Stimulated activated CD8-positive, alpha-beta memory T cell treated with anti-CD3 and anti-CD28 coated beads, Interleukin-15, amount 100 ng/mL, for 24 hours (primary cell): ENCODE data around the gene OR8B3.
"Not testable (repeated sequence)": the region's sequence is repeated elsewhere in the genome, so short reads cannot be mapped to it uniquely, and the experiment has no call there.

Experiments used
- DNase-seq: peaks from one replicate; pipeline ENCODE4 v3.0.0-alpha.2; 2020; ENCODE audit warnings: low read depth

Gene OR8B3, protein sequence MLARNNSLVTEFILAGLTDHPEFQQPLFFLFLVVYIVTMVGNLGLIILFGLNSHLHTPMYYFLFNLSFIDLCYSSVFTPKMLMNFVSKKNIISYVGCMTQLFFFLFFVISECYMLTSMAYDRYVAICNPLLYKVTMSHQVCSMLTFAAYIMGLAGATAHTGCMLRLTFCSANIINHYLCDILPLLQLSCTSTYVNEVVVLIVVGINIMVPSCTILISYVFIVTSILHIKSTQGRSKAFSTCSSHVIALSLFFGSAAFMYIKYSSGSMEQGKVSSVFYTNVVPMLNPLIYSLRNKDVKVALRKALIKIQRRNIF

DNA sequence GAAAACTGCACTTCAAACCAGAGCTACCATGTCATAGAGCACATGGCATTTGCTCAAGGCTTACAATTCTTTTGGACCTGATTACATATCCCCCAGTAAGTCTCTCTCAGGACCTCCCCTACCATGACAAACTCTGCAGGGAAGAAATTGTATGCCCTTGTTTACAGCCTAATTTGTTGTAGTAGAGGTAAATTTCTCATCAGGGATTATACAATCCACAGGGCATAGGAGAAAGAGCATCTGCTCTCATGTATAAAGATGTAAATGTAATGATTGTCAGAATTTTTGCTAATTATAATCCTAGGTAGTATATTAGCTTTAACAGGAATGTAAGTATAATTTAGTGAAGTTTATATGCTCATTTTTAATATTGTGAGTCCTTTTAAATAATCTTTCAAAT is at the start of gene OR8B3:
Gene OR8B3, minus strand, starts transcription at position 101 of the 400 bp plus-strand sequence. CDS start 1,673 bp downstream, outside the sequence.
- no peak for DNase-seq

DNA sequence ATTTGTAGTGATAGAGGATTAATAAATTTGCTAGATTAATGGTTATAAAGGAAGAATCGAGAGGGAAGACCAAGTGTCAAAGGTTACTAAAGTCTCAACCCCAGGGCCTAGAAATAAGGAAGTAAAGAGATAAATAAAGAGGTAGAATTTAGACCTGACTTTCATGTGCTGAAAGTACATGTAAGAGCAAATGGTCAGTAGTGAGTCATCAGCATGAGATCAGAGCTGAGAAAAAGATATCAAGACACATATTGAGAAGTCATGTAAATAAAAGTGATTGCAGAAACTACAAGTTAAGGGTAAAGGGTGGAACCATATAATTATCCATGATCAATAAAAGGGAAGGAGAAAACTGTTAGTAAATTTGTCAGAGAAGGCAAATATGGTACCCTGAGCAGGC is 48.1 kb upstream of the OR8B3 start:
- DNase-seq: no peak

DNA sequence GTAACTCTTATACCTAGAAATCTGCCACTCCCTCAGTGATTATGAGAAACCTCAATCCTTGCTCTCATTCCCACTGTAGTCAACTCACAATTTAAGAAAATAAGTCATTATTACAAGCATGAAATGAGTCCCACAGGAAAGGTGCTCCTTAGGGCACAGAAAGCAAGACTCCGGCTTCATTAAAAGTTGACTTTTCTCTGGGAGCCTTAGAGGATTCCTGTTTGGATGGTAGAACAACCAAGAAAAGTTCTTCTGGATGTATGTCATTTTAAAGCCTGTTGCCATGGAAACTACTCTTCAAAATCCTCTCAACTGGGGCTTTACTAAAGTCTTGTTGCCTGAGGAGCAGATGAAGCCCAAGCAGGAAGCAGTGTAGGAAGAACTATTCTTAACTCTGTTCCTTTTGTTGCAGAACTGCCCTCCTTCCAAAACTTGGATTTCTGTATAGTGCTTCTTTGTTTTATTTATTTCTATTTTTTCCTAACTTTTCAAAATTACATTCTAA is 46.9 kb upstream of the OR8B3 start, which contains the start of gene OR8B8:
Gene OR8B8, minus strand, starts transcription at position 51 of the 505 bp plus-strand sequence. CDS start 4,611 bp downstream, outside the sequence.
- DNase-seq: no peak

DNA sequence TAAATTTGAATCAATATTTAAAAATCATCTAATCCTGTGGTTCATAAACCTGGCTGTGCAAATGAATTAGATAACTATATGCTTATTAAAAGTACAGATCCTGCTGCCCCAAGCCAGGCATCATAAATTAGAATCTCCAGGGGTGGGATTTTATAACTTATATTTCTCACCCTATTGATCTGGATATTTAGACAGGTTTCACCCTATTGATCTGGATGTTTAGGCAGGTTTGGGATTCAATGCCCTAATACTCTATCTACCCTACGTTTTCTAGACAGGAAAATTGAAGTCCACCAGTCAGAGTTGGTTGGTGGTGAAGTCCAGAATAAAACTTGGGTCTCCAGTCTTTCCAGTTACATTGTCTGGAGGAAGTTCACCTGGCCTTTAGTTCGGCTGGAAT is 44.0 kb upstream of the OR8B3 start:
- DNase-seq: no peak

DNA sequence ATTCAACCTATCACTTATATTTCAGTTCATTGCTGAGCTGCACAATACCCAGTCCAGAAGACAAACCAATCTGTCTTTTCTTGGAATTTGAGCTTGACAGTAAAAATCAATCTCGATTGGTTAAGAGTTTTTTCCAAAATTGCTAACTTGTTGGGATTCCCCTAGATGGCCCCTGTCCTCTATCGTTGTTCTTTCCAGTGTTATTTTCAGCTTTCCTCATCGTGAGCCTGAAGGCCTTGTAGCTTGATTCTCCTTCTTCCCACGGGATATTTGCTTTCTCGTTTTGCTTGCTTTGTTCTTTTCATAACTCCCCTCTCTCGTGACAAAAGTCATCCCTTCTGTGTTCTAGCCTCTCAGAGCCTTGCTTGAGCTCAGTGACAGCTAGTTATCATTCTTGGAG is 43.6 kb upstream of the OR8B3 start:
- no peak for DNase-seq

DNA sequence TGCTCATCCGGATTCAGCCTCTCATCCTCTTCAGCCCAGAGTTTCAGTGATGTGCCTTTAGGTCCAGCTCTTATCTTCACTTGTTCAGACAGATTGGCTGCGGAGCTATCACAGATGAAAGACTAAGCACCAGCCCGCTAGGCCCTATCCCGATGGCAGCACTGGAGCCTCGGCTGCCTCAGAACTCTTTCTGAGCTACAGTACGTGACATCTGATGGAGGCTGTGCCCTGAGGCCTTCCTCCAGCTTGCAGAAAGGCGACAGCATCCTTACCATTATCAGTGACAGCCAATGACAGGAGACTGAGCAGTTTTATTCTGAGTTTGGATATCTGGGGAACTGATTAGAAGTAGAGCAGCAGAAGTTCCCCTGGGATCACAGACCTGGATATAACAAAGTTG is 42.7 kb upstream of the OR8B3 start:
- DNase-seq: no peak

DNA sequence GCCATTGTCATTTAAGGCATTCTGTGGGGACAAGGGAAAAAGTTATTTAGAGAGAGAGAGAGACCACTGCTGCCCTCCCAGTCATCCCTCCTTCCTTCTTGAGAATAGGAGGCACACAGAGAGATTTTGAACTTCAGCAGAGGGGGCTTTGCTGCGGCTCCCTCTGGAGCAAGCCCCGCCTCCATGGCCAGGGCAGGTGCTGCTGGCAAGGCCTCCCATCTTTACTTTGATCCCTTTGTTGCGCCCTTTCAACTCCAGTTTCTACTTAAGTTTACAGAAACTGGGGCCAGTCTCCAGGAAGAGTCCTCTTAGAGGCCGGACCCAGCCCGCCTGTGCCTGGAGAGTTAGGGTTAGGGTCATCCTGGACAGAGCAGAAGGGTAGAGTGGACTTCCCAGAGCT is 42.3 kb upstream of the OR8B3 start:
- no peak for DNase-seq

DNA sequence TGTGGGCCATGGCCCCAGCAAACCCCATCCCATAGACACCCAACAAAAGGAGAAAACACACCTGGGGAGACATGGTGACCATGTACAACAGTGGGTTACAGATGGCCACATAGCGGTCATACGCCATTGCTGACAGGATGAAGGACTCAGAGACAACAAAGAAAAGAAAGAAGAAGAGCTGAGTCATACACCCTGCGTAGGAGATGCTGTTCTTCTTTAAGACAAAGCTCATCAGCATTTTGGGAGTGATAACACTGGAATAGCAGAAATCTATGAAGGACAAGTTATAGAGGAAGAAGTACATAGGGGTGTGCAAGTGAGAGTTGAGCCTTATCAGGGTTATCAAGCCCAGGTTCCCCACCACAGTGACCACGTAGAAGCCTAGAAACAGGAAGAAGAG is 41.8 kb upstream of the OR8B3 start:
- DNase-seq: no peak

DNA sequence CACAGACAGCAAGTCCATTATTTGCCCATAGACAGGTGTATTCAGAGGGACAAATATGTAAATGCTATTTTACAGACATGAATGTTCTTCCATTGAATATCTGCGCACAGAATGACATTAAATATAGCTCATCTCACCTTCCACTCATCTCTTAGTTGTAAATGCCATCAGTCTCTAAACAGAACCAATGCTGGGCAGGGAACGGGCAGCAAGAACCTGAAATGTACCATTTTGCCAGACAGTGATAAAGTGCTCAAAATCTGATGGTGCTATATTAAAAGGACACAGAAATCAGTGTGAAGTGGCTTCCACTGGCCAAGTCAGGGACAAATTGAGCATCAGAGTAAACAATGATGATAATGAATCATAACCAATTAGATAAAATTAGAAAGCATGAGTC is 35.9 kb upstream of the OR8B3 start:
- DNase-seq: no peak

DNA sequence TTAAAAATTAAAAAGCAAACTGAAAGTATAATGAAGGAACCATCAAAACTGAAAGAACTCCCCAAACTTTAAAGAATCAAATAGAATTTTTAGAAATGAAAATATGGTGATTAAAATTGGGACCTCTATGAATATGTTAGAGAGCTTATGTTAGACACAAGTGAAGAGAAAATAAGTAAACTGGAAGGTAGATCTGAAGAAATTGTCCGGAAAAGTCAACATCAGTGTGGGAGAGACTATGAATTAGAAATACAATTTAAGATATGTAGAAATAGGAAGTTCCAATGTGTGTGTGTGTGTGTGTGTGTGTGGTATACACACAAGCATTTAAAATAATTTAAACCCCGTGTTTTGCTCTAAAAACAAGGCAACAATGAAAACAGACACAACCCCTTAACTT is 30.8 kb upstream of the OR8B3 start:
- DNase-seq: no peak

DNA sequence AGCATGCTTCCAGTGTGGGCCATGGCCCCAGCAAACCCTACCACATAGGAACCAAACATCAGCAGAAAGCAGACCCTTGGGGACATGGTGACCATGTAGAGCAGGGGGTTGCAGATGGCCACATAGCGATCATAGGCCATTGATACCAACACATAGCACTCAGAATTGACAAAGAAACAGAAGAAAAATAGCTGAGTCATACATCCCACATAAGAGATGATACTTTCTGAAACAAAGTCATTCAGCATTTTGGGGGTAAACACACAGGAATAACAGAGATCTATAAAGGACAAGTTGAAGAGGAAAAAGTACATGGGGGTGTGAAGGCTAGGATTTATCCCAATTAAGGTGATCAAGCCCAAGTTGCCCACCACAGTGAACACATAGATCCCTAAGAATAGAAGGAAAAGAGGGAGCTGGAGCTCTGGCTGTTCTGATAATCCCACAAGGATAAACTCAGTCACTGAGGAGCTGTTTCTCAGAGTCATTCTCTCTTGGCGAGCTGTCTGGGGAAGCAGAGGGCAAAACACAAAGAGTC is 25.6 kb upstream of the OR8B3 start, which contains the start of gene OR8B4:
Gene OR8B4, minus strand, starts transcription at position 488 of the 538 bp plus-strand sequence. Its CDS starts 0 bp downstream, at position 488.
- no peak for DNase-seq

DNA sequence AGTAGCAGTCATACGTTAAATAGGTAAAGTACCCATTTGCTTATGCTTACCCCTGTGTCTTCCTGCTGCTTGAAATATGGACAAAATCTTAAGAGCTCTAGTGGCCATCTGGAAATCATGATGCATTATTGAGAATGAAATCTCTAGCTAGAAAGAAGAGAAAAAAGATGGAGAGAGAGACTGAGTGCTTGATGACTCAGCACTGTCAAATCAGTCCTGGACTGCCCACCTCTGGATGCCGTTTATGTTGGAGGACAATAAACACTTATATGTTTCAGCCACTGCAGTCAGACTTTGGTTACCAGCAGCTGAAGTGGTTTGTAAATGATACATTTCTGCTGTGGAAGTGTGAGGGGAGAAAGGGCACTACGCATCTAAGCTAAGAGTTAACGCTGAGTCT is 22.2 kb upstream of the OR8B3 start:
- no peak for DNase-seq

DNA sequence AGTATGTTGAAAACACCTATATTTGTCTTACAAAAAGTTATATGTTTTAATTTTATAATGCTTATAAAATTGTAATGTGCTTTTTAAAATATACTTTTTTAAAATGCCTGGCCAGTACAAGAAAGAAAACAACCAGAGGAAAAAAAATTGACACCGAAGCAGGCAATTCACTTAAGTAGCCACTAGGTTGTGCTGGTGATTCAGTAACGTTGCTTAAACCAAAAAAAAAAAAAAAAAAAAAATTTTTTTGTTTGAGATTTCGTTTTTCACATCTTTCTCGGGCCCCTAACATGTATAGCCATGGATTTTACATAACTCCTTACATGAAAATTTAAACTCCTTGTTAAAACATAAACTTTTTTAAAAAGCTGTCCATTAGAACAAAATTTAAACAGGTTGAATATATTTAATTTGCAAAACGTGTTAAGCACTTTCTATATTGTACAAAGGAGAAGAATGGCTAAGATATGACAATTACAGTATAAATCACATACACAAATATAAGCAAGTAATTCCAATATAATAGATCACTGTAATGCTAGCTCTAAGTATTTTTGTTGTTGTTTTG is 16.6 kb upstream of the OR8B3 start:
- no peak for DNase-seq

DNA sequence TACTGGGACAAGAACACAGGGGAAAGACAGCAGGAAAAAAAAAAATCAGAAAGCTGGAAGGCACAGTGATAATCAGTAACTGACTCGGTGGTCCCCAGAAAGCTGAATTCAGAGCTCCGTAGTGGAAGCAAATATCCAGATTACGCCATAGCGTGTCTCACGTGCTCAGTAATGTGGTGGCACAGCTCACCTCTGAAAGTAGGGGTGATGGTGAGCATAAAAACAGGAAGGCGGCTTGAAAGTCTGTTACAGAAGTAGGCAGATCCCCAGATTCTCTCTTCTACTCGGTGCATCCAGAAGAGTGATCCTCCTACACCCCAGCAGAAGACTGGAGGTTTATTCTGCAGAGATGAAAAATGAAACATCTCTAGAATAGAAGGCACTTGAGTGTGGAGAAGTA is 11.1 kb upstream of the OR8B3 start:
- DNase-seq: no peak

DNA sequence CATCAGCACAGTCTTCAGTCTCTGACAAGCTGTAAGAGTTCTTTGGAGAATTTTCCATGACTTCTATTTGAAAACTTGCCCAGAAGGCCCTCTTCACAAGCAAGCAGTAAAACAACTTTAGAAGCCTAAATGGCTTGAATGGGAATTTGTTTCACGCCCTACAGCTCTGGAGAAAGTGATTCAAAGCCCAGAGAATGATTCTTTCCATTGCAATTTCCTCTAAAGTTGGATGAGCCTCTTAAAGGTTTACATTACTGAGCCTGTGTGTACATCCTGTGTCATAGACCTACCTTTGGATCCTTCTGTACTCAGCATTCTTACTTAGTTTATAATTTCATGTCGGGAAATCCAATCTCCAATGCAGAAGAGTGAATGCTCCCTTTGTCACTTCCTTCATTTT is 6.8 kb upstream of the OR8B3 start:
- no peak for DNase-seq

DNA sequence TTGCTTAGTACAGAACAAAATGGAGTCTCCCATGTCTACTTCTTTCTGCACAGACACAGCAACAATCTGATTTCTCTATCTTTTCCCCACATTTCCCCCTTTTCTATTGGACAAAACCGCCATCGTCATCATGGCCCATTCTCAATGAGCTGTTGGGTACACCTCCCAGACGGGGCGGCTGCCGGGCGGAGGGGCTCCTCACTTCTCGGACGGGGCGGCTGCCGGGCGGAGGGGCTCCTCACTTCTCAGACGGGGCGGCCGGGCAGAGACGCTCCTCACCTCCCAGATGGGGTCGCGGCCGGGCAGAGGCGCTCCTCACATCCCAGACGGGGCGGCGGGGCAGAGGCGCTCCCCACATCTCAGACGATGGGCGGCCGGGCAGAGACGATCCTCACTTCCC is 4.4 kb upstream of the OR8B3 start:
- not testable (repeated sequence) for DNase-seq

DNA sequence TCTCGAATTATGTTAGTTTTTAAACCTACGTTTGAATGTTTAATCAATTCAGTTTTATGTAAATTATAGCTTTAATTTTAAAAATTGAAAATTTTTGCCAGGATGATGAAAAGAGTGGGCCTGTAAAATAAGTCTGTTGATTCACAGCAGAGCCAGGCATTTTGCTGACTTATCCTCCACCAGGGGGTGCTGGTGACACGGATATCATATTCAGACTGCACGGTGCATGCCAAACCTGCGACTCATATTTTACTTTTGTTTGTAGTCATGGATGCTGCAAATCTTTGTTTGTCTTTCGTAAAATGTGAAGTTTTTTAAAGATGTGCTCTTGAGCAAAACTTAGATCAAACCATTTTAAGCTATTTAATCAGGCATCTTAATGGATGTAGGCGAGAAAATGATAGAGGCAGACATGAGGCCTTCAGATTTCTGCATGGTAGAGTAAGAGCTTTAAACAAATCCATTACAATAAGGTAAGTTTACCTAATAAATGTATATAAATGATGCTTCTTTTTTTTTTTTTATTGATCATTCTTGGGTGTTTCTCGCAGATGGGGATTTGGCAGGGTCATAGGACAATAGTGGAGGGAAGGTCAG is 3.6 kb upstream of the OR8B3 start:
- DNase-seq: no peak

DNA sequence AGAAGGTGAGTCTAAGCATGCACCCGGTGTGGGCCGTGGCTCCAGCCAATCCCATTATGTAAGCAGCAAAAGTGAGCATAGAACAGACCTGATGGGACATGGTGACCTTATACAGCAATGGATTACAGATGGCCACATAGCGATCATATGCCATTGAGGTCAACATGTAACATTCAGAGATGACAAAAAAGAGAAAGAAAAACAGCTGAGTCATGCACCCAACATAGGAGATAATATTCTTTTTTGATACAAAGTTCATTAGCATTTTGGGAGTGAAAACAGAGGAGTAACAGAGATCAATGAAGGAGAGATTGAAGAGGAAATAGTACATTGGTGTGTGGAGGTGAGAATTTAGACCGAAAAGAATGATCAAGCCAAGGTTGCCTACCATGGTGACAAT is 2.0 kb downstream of the OR8B3 start:
- DNase-seq: not testable (repeated sequence)

DNA sequence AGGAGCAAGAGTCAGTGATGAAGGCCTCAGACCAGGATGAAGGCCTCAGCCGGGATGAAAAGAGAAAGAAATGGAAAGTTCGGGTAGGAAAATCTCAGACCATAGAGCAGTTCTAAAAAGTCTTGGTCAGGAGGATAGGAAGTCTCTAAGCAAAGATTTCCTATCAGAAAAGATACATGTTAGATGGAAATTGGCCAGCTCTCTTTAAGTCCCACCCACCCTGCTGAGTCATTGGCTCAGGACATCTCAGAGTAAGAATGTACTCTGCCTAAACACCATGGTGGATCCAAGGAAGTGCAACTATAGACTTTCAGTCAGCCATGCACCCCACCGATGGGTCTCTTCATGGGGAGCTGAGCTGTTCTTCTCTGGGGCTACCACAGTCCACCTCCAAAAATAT is 4.4 kb downstream of the OR8B3 start:
- no peak for DNase-seq

DNA sequence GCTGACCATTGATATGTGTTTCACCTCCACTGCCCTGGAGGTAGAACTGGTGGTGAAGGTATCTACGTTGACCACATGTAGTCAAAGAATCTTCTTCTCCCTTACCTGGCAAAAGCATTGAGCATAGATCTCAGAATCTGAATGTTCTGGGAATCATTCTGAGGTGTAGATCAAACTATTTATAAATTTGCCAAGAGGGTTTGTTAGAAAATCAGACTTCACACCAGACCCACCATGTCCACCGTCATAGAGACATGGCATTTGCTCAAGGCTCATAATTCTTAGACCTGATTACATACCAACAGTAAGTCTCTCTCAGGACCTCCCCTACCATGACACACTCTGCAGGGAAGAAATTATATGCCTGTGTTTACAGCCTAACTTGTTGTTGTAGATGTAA is 14.4 kb downstream of the OR8B3 start, which contains the start of gene OR8B2:
Gene OR8B2, minus strand, starts transcription at position 101 of the 400 bp plus-strand sequence. CDS start 1,156 bp downstream, outside the sequence.
- no peak for DNase-seq

DNA sequence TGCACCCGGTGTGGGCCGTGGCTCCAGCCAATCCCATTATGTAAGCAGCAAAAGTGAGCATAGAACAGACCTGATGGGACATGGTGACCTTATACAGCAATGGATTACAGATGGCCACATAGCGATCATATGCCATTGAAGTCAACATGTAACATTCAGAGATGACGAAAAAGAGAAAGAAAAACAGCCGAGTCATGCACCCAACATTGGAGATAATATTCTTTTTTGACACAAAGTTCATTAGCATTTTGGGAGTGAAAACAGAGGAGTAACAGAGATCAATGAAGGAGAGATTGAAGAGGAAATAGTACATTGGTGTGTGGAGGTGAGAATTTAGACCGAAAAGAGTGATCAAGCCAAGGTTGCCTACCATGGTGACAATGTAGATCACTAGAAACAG is 16.0 kb downstream of the OR8B3 start:
- DNase-seq: not testable (repeated sequence)

DNA sequence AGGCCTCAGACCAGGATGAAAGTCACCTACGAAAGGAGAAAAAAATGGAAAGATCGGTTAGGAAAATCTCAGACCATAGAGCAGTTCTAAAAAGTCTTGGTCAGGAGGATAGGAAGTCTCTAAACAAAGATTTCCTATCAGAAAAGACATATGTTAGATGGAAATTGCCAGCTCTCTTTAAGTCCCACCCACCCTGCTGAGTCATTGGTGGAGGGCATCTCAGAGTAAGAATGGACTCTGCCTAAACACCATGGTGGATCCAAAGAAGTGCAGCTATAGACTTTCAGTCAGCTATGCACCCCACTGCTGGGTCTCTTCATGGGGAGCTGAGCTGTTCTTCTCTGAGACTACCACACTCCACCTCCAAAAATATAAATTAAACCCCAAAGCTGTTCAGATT is 18.2 kb downstream of the OR8B3 start:
- no peak for DNase-seq

DNA sequence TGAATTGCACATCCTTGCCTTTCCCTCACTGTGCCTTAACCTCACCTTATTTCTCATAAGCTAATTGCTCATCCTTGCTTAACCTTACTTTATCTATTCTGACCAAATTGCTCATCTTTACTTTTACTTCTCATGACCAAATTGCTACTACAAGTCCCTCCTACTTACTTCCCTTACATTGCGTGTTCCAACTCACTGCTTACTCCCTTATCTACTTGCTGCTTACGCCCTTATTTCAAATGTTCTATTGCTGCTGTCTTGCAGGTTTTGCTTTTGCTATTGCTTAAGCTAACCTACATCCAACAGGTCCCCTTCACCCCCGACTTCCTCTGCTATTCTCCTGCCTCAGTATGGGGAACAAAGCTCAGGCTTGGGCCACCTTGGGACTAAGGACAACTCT is 22.5 kb downstream of the OR8B3 start:
- no peak for DNase-seq
